ENCODE results near the gene COMMD3. TPM values are rescaled to one million over a fixed set of nuclear protein-coding genes. Genes with fewer than 3 reads are reported as not detected.

COMMD3 gene
- total RNA-seq, 1 donor from 2014 or later, result 79.7 TPM

- intact Hi-C loops (cut with micrococcal nuclease), result loop anchor here (1.0 kb wide), 1 partner anchor 11 kb away; no protein-coding TSS in a partner anchor
- peak; percentile 89 for DNase-seq
- Mint-ChIP-seq H3K27ac (peak overlapping the region; percentile 83), H3K36me3 (ENCODE audit: low read depth) (peaks cover 19% of the 10 kb centered on the region), H3K27me3 (peaks cover 36% of the 10 kb centered on the region), H3K9me3 (peaks cover 8% of the 10 kb centered on the region), H3K4me3 (peak overlapping the region; percentile 81), H3K4me1 (peaks cover 42% of the 10 kb centered on the region)
Measured at GRCh38 chr10:22335173-22335933, 19.2 kb downstream of the COMMD3 start.

DNA sequence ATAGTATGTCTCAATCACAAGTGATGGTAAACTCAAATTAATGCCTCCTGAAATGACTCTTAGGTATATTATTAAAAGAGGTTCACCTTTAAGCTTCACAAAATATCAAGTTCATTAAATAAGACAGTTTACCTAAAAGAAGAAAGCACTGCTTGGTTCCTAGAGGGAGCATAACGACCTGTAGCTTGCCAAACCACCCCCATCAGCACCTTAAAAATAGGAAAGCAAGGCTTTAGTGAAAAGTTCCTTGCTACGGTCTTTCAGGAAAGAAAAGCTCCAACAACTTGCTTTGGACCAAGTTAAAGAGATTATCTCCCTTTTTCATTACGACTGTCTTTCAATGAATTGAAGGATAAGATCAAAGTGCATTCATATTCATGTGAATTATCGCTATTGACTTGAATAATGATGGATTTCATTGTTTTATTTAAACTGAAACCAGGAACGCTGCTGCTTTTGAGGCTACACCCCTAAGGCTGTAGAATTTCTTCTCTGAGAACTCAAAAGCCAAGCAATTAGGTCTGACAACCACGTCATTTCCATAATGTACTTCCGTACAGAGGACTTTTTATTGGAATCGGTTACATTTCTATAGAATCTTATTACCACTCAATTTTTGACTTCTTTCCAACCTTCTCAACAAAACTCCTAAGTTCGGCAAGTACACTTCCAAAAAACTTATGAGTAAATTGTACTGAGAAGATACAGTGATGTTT, 22.2 kb downstream of the COMMD3 start:
- Mint-ChIP-seq H3K27ac (no peak overlapping the region), H3K4me3 (peak overlapping the region; percentile 30), H3K4me1 (peaks cover 36% of the 10 kb centered on the region), H3K27me3 (peaks cover 54% of the 10 kb centered on the region), H3K9me3 (peaks cover 6% of the 10 kb centered on the region), H3K36me3 (ENCODE audit: low read depth) (peaks cover 7% of the 10 kb centered on the region)
- intact Hi-C loops (cut with micrococcal nuclease), result loop anchor here (2.0 kb wide), 1 partner anchor 812 kb away; no protein-coding TSS in a partner anchor
- DNase-seq, result no peak

DNA sequence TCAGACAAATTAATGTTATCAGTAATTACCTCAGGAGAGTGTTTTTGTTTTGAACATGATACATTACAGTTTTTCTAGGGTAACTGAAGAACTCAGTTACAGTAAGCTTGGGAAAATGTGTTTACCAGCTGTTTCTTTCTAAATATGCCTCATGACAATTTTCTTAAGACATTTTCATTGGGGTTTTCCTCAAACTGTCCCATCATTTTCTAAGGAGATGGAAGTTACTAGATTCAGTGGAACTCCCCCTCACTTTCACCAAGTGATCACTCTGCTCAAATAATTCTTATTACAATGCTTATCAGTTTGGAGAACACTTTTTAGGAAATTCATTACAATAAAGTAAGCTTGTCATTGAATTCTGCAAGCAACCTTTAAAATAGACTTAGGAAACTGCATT, 22.7 kb downstream of the COMMD3 start:
- peaks cover 33% of the 10 kb centered on the region for H3K4me1 Mint-ChIP-seq
- intact Hi-C loops (cut with micrococcal nuclease), result loop anchor here (2.0 kb wide), 1 partner anchor 812 kb away; no protein-coding TSS in a partner anchor
- peaks cover under 1% of the 10 kb centered on the region for H3K9me3 Mint-ChIP-seq
- H3K4me3 Mint-ChIP-seq, result peak overlapping the region; percentile 23
- no peak for DNase-seq
- peaks cover 2% of the 10 kb centered on the region for H3K36me3 Mint-ChIP-seq (ENCODE audit: low read depth)
- H3K27ac Mint-ChIP-seq, result no peak overlapping the region
- H3K27me3 Mint-ChIP-seq, result peaks cover 57% of the 10 kb centered on the region

GRCh38 chr10:22339761-22340328, 23.7 kb downstream of the COMMD3 start:
- Mint-ChIP-seq H3K27ac (peak overlapping the region; percentile 92), H3K36me3 (ENCODE audit: low read depth) (peaks cover 2% of the 10 kb centered on the region), H3K4me1 (peaks cover 41% of the 10 kb centered on the region), H3K4me3 (peak overlapping the region; percentile 77), H3K27me3 (peaks cover 66% of the 10 kb centered on the region), H3K9me3 (no peaks in the 10 kb centered on the region)
- intact Hi-C loops (cut with micrococcal nuclease), result loop anchor here (1.0 to 10.0 kb wide), 9 partner anchors 19 to 1165 kb away; partner anchors contain the start of gene BMI1
- no peak for DNase-seq

GRCh38 chr10:22340329-22341189, 24.4 kb downstream of the COMMD3 start:
- peak overlapping the region; percentile 77 for H3K4me3 Mint-ChIP-seq

GRCh38 chr10:22341190-22341925, 25.2 kb downstream of the COMMD3 start:
- intact Hi-C loops (cut with micrococcal nuclease), result loop anchor here (1.0 to 10.0 kb wide), 8 partner anchors 25 to 1167 kb away; partner anchors contain the start of gene DNAJC1
- Mint-ChIP-seq H3K27me3 (peaks cover 74% of the 10 kb centered on the region), H3K27ac (peak overlapping the region; percentile 66), H3K4me3 (peak overlapping the region; percentile 77), H3K9me3 (peaks cover 5% of the 10 kb centered on the region), H3K36me3 (ENCODE audit: low read depth) (peaks cover under 1% of the 10 kb centered on the region), H3K4me1 (peaks cover 40% of the 10 kb centered on the region)
- no peak for DNase-seq

More at GRCh38 chr10:22340329-22341189, 24.4 kb downstream of the COMMD3 start:
- H3K9me3 Mint-ChIP-seq, result no peaks in the 10 kb centered on the region
- peaks cover 40% of the 10 kb centered on the region for H3K4me1 Mint-ChIP-seq
- DNase-seq, result peak; percentile 91
- peaks cover 68% of the 10 kb centered on the region for H3K27me3 Mint-ChIP-seq
- peak overlapping the region; percentile 92 for H3K27ac Mint-ChIP-seq
- no peaks in the 10 kb centered on the region for H3K36me3 Mint-ChIP-seq (ENCODE audit: low read depth)
- intact Hi-C loops (cut with micrococcal nuclease), result loop anchor here (1.0 to 10.0 kb wide), 9 partner anchors 19 to 1166 kb away; partner anchors contain the start of genes BMI1 and DNAJC1

DNA sequence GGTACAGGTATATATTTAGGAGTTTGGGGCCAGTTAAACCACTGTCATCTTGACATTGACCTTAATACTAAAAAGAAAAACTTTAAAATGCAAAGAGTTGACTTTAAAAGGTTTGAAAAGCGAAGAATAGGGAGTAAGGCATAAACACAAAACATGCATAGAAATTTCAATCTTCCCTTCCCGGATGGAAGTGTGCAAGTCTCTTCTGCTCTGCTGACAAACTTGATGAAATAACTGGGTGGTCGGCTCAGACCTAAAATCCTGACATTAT, 25.7 kb downstream of the COMMD3 start:
- intact Hi-C loops (cut with micrococcal nuclease), result loop anchor here (1.0 to 10.0 kb wide), 9 partner anchors 25 to 1167 kb away; partner anchors contain the start of gene DNAJC1
- H3K9me3 Mint-ChIP-seq, result peaks cover 7% of the 10 kb centered on the region
- no peak overlapping the region for H3K27ac Mint-ChIP-seq
- no peak for DNase-seq
- H3K27me3 Mint-ChIP-seq, result peaks cover 75% of the 10 kb centered on the region
- H3K4me1 Mint-ChIP-seq, result peaks cover 39% of the 10 kb centered on the region
- H3K36me3 Mint-ChIP-seq (ENCODE audit: low read depth), result peaks cover 3% of the 10 kb centered on the region
- peak overlapping the region; percentile 77 for H3K4me3 Mint-ChIP-seq

- Mint-ChIP-seq H3K4me1 (peaks cover 35% of the 10 kb centered on the region), H3K9me3 (peaks cover 7% of the 10 kb centered on the region), H3K36me3 (ENCODE audit: low read depth) (peaks cover 3% of the 10 kb centered on the region), H3K27ac (no peak overlapping the region), H3K27me3 (peaks cover 73% of the 10 kb centered on the region), H3K4me3 (no peak overlapping the region)
- intact Hi-C loops (cut with micrococcal nuclease), result loop anchor here (1.0 to 10.0 kb wide), 5 partner anchors 133 to 1168 kb away; no protein-coding TSS in a partner anchor
- no peak for DNase-seq
Measured at GRCh38 chr10:22342421-22342820, 26.2 kb downstream of the COMMD3 start.

- Mint-ChIP-seq H3K9me3 (peaks cover 7% of the 10 kb centered on the region), H3K4me1 (peaks cover 29% of the 10 kb centered on the region), H3K27ac (no peak overlapping the region), H3K36me3 (ENCODE audit: low read depth) (peaks cover 3% of the 10 kb centered on the region), H3K4me3 (no peak overlapping the region), H3K27me3 (peaks cover 73% of the 10 kb centered on the region)
- intact Hi-C loops (cut with micrococcal nuclease), result loop anchor here (1.0 to 10.0 kb wide), 5 partner anchors 10 to 1169 kb away; no protein-coding TSS in a partner anchor
- DNase-seq, result no peak
Measured at GRCh38 chr10:22343731-22344130, 27.5 kb downstream of the COMMD3 start.

DNA sequence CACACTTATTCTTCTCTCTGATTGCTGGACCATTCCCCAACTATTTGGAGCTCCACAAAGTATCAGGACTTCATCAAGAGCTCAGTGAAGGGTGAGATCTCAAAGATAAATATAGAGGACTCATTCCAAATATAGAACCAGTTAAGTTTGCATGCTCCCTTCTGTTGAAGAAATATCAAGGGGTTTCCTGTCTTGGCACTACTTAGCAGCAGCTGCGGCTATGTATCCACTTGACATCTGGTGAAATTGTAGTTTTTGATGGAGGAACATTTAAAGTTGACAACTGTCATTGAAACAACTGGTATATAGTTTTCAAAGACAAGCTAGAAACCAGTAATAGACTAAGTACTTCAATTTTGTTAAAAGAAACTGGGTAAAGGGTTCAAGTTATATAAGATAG, 28.1 kb downstream of the COMMD3 start:
- Mint-ChIP-seq H3K36me3 (ENCODE audit: low read depth) (peaks cover 3% of the 10 kb centered on the region), H3K27ac (peak overlapping the region; percentile 29), H3K27me3 (peaks cover 72% of the 10 kb centered on the region), H3K9me3 (peaks cover 7% of the 10 kb centered on the region), H3K4me3 (peak overlapping the region; percentile 68), H3K4me1 (peaks cover 25% of the 10 kb centered on the region)
- intact Hi-C loops (cut with micrococcal nuclease), result loop anchor here (5.0 to 10.0 kb wide), 4 partner anchors 827 to 1169 kb away; no protein-coding TSS in a partner anchor
- DNase-seq, result no peak

GRCh38 chr10:22344781-22345300, 28.7 kb downstream of the COMMD3 start:
- peaks cover 23% of the 10 kb centered on the region for H3K4me1 Mint-ChIP-seq
- intact Hi-C loops (cut with micrococcal nuclease), result loop anchor here (5.0 to 10.0 kb wide), 5 partner anchors 642 to 1170 kb away; no protein-coding TSS in a partner anchor
- peaks cover 3% of the 10 kb centered on the region for H3K36me3 Mint-ChIP-seq (ENCODE audit: low read depth)
- peak overlapping the region; percentile 18 for H3K27ac Mint-ChIP-seq
- peak overlapping the region; percentile 68 for H3K4me3 Mint-ChIP-seq
- peaks cover 7% of the 10 kb centered on the region for H3K9me3 Mint-ChIP-seq
- no peak for DNase-seq
- peaks cover 71% of the 10 kb centered on the region for H3K27me3 Mint-ChIP-seq

Measured in activated CD4-positive, alpha-beta T cell treated with anti-CD3 and anti-CD28 coated beads, Interleukin-2, amount 10 ng/mL, durations not matched to agents 24 days and 14 days (primary cell).